Urinary bladder (tissue), 4 donors: ENCODE results near the gene UTP14C. TPM values are rescaled to one million over a fixed set of nuclear protein-coding genes. Genes with fewer than 3 reads are reported as not detected.
"Not testable (repeated sequence)": the region's sequence is repeated elsewhere in the genome, so short reads cannot be mapped to it uniquely, and the experiment has no call there.

Source experiments
- DNase-seq: peaks from one replicate; pipeline ENCODE4 v3.0.0-alpha.2; 2015; ENCODE audit errors: extremely low spot score
- H3K27ac ChIP-seq: one replicate; pipeline ENCODE4 v1.5.1; 2013; ENCODE audit warnings: low read depth, mild to moderate bottlenecking, moderate library complexity
- H3K36me3 ChIP-seq: one replicate; pipeline ENCODE4 v1.6.1; 2013; ENCODE audit warnings: mild to moderate bottlenecking, moderate library complexity; ENCODE audit not compliant: insufficient read depth
- H3K4me1 ChIP-seq: one replicate; pipeline ENCODE4 v1.6.1; 2013; ENCODE audit warnings: mild to moderate bottlenecking, moderate library complexity; ENCODE audit not compliant: insufficient read depth
- H3K4me3 ChIP-seq: one replicate; pipeline ENCODE4 v1.5.1; 2013; ENCODE audit warnings: low read depth, low read length
- WGBS: extraction: QIAGEN DNeasy Blood & Tissue Kit; methylation state at CpG from one replicate; pipeline ENCODE4 v1.1.7; 2013; 5-methylcytosine and 5-hydroxymethylcytosine counted together
- polyA plus RNA-seq: library from polyadenylated mRNA; stranded (reverse); fragments of 200-250 nt; gene quantifications from one replicate; pipeline ENCODE4 v1.2.3, GENCODE V29; 2013
- total RNA-seq: library from RNA; depleted of rRNA; stranded (reverse); fragments of >200 nt; gene quantifications from one replicate; pipeline ENCODE4 v1.2.3, GENCODE V29; 2014
- donor health status: healthy with polysubstance abuse.
- donor health status: healthy.

The UTP14C gene
- total and polyA plus RNA-seq, 2 donors = 10.7 to 29.2 TPM

GRCh38 chr13:52036037-52036436, 11.5 kb downstream of the UTP14C start:
- H3K4me1 ChIP-seq = no peaks in the 10 kb centered on the region
- H3K4me3 ChIP-seq = no peak overlapping the region
- WGBS = 95% methylated on average over 1 of the region's 1 CpG
- H3K27ac ChIP-seq = no peak overlapping the region
- DNase-seq = no peak
- no peaks in the 10 kb centered on the region for H3K36me3 ChIP-seq

- WGBS = 92% methylated on average over 3 of the region's 3 CpGs
- Histone ChIP-seq H3K4me1 (no peaks in the 10 kb centered on the region), H3K36me3 (no peaks in the 10 kb centered on the region), H3K27ac (no peak overlapping the region), H3K4me3 (no peak overlapping the region)
- no peak for DNase-seq
Observed at GRCh38 chr13:52043675-52044074, 19.2 kb downstream of the UTP14C start.

DNA sequence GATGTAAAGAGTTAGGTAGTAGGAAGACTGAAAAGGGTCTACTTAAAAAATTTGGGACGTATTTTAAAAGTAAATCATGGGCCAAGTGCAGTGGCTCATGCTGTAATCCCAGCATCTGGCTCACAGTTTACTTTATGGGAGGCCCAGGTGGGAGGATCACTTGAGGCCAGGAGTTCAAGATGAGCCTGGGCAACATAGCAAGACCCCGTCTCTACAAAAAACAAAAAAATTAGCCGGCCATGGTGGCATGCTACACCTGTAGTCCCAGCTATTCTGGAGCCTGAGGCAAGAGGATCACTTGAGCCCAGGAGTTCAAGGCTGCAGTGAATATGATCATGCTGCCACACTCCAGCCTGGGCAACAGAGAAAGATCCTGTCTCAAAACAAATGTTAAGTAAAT, 23.0 kb downstream of the UTP14C start:
- no peak overlapping the region for H3K27ac ChIP-seq
- no peak for DNase-seq
- no peaks in the 10 kb centered on the region for H3K4me1 ChIP-seq
- WGBS = 90% methylated on average over 3 of the region's 3 CpGs
- no peak overlapping the region for H3K4me3 ChIP-seq
- H3K36me3 ChIP-seq = no peaks in the 10 kb centered on the region

DNA sequence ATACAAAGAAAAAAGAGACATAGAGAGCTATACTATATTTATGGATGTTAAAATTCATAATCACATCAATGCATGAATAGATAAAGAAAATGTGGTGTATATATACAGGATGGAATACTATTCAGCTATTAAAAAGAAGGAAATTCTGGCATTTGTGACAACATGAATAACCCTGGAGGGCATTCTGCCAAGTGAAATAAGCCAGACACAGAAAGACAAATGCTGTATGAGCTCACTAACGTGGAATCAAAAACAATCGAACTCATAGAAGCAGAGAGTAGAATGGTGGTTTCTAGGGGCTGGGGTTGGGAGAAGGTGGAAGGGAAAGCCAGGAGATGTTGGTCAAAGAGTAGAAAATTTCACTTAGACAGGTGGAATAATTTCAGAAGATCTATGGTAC, 24.0 kb downstream of the UTP14C start:
- no peak overlapping the region for H3K27ac ChIP-seq

DNA sequence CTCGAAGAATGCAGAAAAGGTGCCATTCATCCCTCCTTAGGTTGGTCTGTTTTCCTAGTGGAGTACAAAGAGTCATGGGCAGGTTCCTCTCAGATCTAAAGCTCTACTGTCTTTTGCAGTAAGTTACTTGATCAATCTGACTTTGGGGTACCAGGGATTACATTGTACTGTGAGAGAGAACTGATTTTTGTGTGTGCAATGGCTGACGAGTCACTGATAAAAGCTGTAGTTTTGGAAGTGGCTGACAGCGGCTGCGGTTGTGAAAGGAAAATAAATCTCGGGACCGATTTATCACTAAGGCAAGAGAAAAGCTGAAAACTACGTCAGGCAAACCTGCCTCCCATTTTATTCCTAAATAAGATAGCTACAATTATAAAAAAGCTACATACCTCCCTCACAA, 26.9 kb downstream of the UTP14C start:
- H3K4me1 ChIP-seq = no peaks in the 10 kb centered on the region
- WGBS = 48% methylated on average over 7 of the region's 7 CpGs
- no peak overlapping the region for H3K4me3 ChIP-seq

More for the DNA sequence above, 24.0 kb downstream of the UTP14C start:
- no peaks in the 10 kb centered on the region for H3K4me1 ChIP-seq
- H3K36me3 ChIP-seq = no peaks in the 10 kb centered on the region
- no peak for DNase-seq
- H3K4me3 ChIP-seq = no peak overlapping the region
- WGBS = 57% methylated on average over 2 of the region's 2 CpGs

GRCh38 chr13:52053460-52053859, 29.0 kb downstream of the UTP14C start:
- no peaks in the 10 kb centered on the region for H3K36me3 ChIP-seq
- WGBS = 23% methylated on average over 4 of the region's 4 CpGs
- no peaks in the 10 kb centered on the region for H3K4me1 ChIP-seq
- H3K4me3 ChIP-seq = no peak overlapping the region
- no peak for DNase-seq
- H3K27ac ChIP-seq = no peak overlapping the region

More for the DNA sequence above, 26.9 kb downstream of the UTP14C start:
- no peak overlapping the region for H3K27ac ChIP-seq
- H3K36me3 ChIP-seq = no peaks in the 10 kb centered on the region
- DNase-seq = no peak

DNA sequence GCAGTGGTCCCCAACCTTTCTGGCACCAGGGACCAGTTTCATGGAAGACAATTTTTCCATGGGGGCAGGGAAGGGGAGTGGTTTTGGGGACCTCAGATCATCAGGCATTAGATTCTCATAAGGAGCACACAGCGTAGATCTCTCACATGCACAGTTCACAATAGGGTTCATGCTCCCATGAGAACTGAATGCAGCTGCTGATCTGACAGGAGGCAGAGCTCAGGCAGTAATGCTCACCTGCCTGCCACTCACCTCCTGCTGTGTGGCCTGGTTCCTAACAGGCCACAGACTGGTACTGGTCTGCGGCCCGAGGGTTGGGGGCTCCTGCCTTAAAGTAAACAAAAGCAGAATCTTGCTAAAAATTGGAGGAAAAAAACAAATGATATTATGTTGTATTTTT, 36.6 kb downstream of the UTP14C start:
- 88% methylated on average over 3 of the region's 3 CpGs for WGBS
- not testable (repeated sequence) for H3K27ac ChIP-seq, DNase-seq, H3K4me1 ChIP-seq, H3K36me3 ChIP-seq, H3K4me3 ChIP-seq

GRCh38 chr13:52061587-52061986, 37.1 kb downstream of the UTP14C start:
- Histone ChIP-seq H3K4me1 (no peaks in the 10 kb centered on the region), H3K27ac (no peak overlapping the region), H3K4me3 (no peak overlapping the region), H3K36me3 (no peaks in the 10 kb centered on the region)
- 36% methylated on average over 3 of the region's 3 CpGs for WGBS
- no peak for DNase-seq

- Histone ChIP-seq H3K36me3 (no peaks in the 10 kb centered on the region), H3K27ac (no peak overlapping the region), H3K4me3 (no peak overlapping the region), H3K4me1 (no peaks in the 10 kb centered on the region)
- DNase-seq = no peak
Observed at GRCh38 chr13:52067237-52067636, 42.7 kb downstream of the UTP14C start.

DNA sequence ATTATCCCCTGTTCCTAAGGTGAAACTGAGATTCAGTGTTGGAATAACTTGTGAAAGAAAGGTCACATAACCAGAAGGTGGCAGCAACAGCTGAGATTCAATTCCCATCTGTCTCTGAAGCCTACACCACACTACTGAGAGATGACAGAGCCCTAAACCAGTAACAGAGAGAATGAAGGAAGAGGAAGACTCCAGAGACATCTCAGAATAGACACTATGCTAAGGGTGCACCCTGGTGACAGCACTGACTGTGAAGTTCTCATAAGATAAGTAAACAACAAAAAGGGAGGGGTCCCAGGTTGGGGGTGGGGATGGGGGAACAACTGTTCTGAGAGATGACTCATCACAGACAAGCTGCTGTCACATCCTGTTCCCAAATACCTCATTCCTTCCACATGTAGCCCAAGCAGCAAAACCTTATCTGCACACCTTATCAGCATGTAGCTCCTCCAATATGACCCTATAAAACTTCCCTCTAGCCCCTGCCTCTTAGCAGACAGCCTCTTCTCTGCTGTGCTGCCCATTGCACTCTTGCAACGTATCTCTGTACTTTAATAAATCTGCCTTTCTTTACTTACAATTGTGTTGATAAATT, 46.5 kb downstream of the UTP14C start:
- no peak overlapping the region for H3K4me3 ChIP-seq
- no peak for DNase-seq
- 73% methylated on average over 1 of the region's 1 CpG for WGBS

More for the DNA sequence above, 46.5 kb downstream of the UTP14C start:
- Histone ChIP-seq H3K36me3 (no peaks in the 10 kb centered on the region), H3K4me1 (no peaks in the 10 kb centered on the region), H3K27ac (no peak overlapping the region)

Other genes with a start within 250 kb of the UTP14C start
- gene DHRS12, start 220.5 kb upstream of the UTP14C start, total RNA-seq = 6.4 TPM
- 16.8 TPM for gene DHRS12, start 220.5 kb upstream of the UTP14C start, polyA plus RNA-seq
- not detected for gene TMEM272, start 179.5 kb upstream of the UTP14C start, total RNA-seq
- not detected for gene TMEM272, start 179.5 kb upstream of the UTP14C start, polyA plus RNA-seq
- gene CCDC70, start 162.7 kb upstream of the UTP14C start, total RNA-seq = not detected
- gene CCDC70, start 162.7 kb upstream of the UTP14C start, polyA plus RNA-seq = not detected
- 6.7 TPM for gene ATP7B, start 13.2 kb upstream of the UTP14C start, total RNA-seq
- gene ATP7B, start 13.2 kb upstream of the UTP14C start, polyA plus RNA-seq = 3.0 TPM
- gene ALG11, start 12.3 kb upstream of the UTP14C start, total RNA-seq = 24.7 TPM
- gene ALG11, start 12.3 kb upstream of the UTP14C start, polyA plus RNA-seq = 9.1 TPM
- gene NEK5, start 104.4 kb downstream of the UTP14C start, total RNA-seq = 1.4 TPM
- 0.16 TPM for gene NEK5, start 104.4 kb downstream of the UTP14C start, polyA plus RNA-seq
- 22.3 TPM for gene NEK3, start 134.9 kb downstream of the UTP14C start, total RNA-seq
- 14.2 TPM for gene NEK3, start 134.9 kb downstream of the UTP14C start, polyA plus RNA-seq